ENCODE results near the gene RPA3. TPM values are rescaled to one million over a fixed set of nuclear protein-coding genes. Genes with fewer than 3 reads are reported as not detected.

The RPA3 gene
- total and polyA plus RNA-seq, 9 of the 15 experiments (the other 6 are each of a cell fraction or from before 2014, with no cell fraction given) = 68.5 to 265 (median 125) TPM

DNA sequence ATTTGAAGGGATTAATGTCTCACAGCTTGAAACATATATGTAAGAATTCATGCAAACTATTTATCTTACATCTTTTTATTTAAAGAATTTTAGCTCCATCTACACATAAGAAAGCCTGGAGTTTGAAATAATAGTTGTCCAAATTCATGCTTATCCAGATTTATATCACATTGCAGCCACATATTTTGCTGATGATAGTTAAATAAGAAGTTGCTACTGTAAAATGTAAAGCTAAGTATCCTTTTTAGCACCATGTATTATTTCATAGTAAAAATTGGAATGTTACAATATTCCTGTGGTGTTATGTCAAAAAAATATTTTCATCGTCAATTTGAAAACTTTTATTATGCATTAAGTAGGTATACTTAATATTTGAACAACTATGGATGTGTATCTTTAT is 105.2 kb downstream of the RPA3 start:
- Histone ChIP-seq H4K20me1 (replicated peaks; ENCODE audit: control insufficient read depth, insufficient read depth, low read length) (no peaks in the 10 kb centered on the region), H3K9me1 (ENCODE audit: control insufficient read depth, insufficient read depth, low read length) (no peaks in the 10 kb centered on the region), H3K27me3 (ENCODE audit: control insufficient read depth in 2 of 2, insufficient read depth in 2 of 2, low read length in 2 of 2) (no peaks in the 10 kb centered on the region), H3K27ac (ENCODE audit: extremely low read depth, low read depth, low read length) (peak overlapping the region; percentile 45; the same call in 1 of the 3 replicates), H3K36me3 (ENCODE audit: control insufficient read depth, insufficient read depth, low read length) (no peaks in the 10 kb centered on the region; the same call in 2 of the 3 replicates), H2AFZ (ENCODE audit: low read depth, low read length) (no peak overlapping the region), H3K9me3 (replicated peaks; ENCODE audit: control insufficient read depth, insufficient read depth, low read depth, low read length) (no peaks in the 10 kb centered on the region), H3K79me2 (ENCODE audit: control insufficient read depth, insufficient read depth, low read length) (no peaks in the 10 kb centered on the region), H3K4me3 (no peak overlapping the region), H3K4me2 (ENCODE audit: insufficient read depth, low read length) (no peak overlapping the region), H3K4me1 (replicated peaks in 1 of 2; ENCODE audit: control insufficient read depth in 2 of 2, insufficient read depth in 2 of 2, low read length in 2 of 2) (peaks cover 8 to 23% of the 10 kb centered on the region in 2 experiments; a peak in 3 of 5 replicates), H3K9ac (ENCODE audit: insufficient read depth in 1 of 2, low read depth in 2 of 2, low read length in 2 of 2) (no peak overlapping the region)
- in situ Hi-C loops (cut with MboI) (no loop called here), intact Hi-C loops (cut with micrococcal nuclease) (no loop called here)
- CTCF ChIA-PET (ENCODE audit: low intra/inter-chr PET ratio) = no interaction called here
- ATAC-seq (no peak), DNase-seq (ENCODE audit: extremely low read depth in 1 of 4, low spot score in 3 of 4) (no peak), FAIRE-seq (no peak)
- WGBS (ENCODE audit: insufficient coverage, low coverage, missing lambda C conversion rate) = 77% methylated on average over 1 of the region's 1 CpG
- POLR2A ChIA-PET = no interaction called here
- no TSS peak for BruUV-seq (replicated peaks)
- TF ChIP-seq ZNF316 (IDR thresholded peaks at IDR 0.05) (peak; percentile 64), MCM3 (IDR thresholded peaks at IDR 0.05) (no peak), C11orf30 (IDR thresholded peaks at IDR 0.05; ENCODE audit: low read depth) (peak; percentile 55; the same call in 1 of the 2 replicates), PCBP1 (IDR thresholded peaks at IDR 0.05; ENCODE audit: low read depth, low read length, poor library complexity, severe bottlenecking) (no peak), CCAR2 (IDR thresholded peaks at IDR 0.05; ENCODE audit: low read depth, low read length) (no peak)
- TF ChIP-seq, protein P1, sequence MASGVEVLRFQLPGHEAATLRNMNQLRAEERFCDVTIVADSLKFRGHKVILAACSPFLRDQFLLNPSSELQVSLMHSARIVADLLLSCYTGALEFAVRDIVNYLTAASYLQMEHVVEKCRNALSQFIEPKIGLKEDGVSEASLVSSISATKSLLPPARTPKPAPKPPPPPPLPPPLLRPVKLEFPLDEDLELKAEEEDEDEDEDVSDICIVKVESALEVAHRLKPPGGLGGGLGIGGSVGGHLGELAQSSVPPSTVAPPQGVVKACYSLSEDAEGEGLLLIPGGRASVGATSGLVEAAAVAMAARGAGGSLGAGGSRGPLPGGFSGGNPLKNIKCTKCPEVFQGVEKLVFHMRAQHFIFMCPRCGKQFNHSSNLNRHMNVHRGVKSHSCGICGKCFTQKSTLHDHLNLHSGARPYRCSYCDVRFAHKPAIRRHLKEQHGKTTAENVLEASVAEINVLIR (CRISPR knock-in tag; IDR thresholded peaks at IDR 0.05) = no peak

- Histone ChIP-seq H3K9ac (ENCODE audit: insufficient read depth in 1 of 2, low read depth in 2 of 2, low read length in 2 of 2) (no peak overlapping the region), H3K4me1 (replicated peaks in 1 of 2; ENCODE audit: control insufficient read depth in 2 of 2, insufficient read depth in 2 of 2, low read length in 2 of 2) (peaks cover 8 to 21% of the 10 kb centered on the region in 2 experiments; a peak in 3 of 5 replicates), H3K4me2 (ENCODE audit: insufficient read depth, low read length) (no peak overlapping the region), H4K20me1 (replicated peaks; ENCODE audit: control insufficient read depth, insufficient read depth, low read length) (no peaks in the 10 kb centered on the region), H3K36me3 (ENCODE audit: control insufficient read depth, insufficient read depth, low read length) (peaks cover 6% of the 10 kb centered on the region; the same call in 2 of the 3 replicates), H2AFZ (ENCODE audit: low read depth, low read length) (no peak overlapping the region), H3K4me3 (no peak overlapping the region), H3K27ac (ENCODE audit: extremely low read depth, low read depth, low read length) (no peak overlapping the region), H3K9me3 (replicated peaks; ENCODE audit: control insufficient read depth, insufficient read depth, low read depth, low read length) (no peaks in the 10 kb centered on the region), H3K9me1 (ENCODE audit: control insufficient read depth, insufficient read depth, low read length) (no peaks in the 10 kb centered on the region), H3K27me3 (ENCODE audit: control insufficient read depth in 2 of 2, insufficient read depth in 2 of 2, low read length in 2 of 2) (no peaks in the 10 kb centered on the region), H3K79me2 (ENCODE audit: control insufficient read depth, insufficient read depth, low read length) (no peaks in the 10 kb centered on the region)
- CTCF ChIA-PET (ENCODE audit: low intra/inter-chr PET ratio) = no interaction called here
- intact Hi-C loops (cut with micrococcal nuclease) = no loop called here
- DNase-seq (ENCODE audit: extremely low read depth in 1 of 4, low spot score in 3 of 4) = no peak
- POLR2A ChIA-PET = no interaction called here
- ATAC-seq = no peak
- 85% methylated on average over 1 of the region's 1 CpG for WGBS (ENCODE audit: insufficient coverage, low coverage, missing lambda C conversion rate)
- no TSS peak for BruUV-seq (replicated peaks)
- FAIRE-seq = no peak
- in situ Hi-C loops (cut with MboI) = no loop called here
- TF ChIP-seq MAFF (IDR thresholded peaks at IDR 0.05; ENCODE audit: low read length) (no peak), ZNF586 (CRISPR knock-in tag; conservative IDR thresholded peaks at IDR 0.05) (no peak), RBM15 (IDR thresholded peaks at IDR 0.05; ENCODE audit: insufficient read depth, low read length) (no peak), POLR3A (IDR thresholded peaks at IDR 0.05; ENCODE audit: borderline replicate concordance, extremely low read depth, insufficient read depth, insufficient read length) (no peak)
Measured at GRCh38 chr7:7612519-7612918, 105.9 kb downstream of the RPA3 start.
